Measurements from ENCODE around the gene CCDC186. TPM values are rescaled to one million over a fixed set of nuclear protein-coding genes. Genes with fewer than 3 reads are reported as not detected.

Gene CCDC186
- total and polyA plus RNA-seq, 2 of the 4 experiments (the other 2 are of a cell fraction), result 3.0 to 6.1 TPM

DNA sequence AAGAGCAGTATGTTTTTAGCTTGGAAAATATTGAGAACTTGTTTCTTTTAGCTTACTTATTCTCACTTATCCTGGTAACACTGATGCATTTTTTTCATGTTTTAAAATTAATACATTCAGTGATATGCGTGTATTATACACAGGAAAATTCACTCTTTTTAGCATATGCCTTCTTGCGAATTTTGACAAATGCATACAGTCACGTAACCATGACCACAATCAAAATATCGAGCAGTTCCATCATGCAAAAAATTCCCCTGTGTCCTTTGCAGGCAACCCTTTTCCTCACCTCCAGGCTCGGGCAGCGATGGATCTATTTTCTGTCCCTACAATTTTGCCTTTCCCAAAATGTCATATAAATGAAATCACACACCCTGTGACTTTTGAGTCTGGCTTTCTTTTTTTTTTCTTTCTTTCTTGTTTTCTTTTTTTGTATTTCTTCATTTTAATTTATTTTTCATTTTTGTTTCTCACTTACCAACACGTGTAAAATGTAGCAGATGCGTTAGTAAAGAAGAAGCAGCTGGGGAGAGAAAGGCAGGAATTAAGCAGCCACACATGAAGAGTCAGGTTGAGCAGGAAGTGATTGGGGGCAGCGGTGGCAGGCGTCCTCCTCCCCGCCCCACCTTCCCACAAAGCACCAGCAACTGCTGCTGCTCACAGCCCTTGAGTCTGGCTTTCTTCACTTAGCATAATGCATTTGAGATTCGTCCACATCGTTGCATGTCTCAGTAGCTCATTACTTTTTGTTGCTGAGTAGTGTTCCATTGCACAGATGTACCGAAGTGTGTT, 100.4 kb downstream of the CCDC186 start:
- no TSS peak for BruUV-seq (replicated peaks)

More for the DNA sequence above, 100.4 kb downstream of the CCDC186 start:
- H3K9ac ChIP-seq (ENCODE audit: low read depth, low read length), result no peak overlapping the region
- no peak overlapping the region for H2AFZ ChIP-seq (replicated peaks; ENCODE audit: low read length, poor library complexity)
- no peak overlapping the region for H3K4ac ChIP-seq (ENCODE audit: low read depth, low read length)
- H3K14ac ChIP-seq (replicated peaks; ENCODE audit: low read depth, low read length), result no peak overlapping the region
- H3K4me2 ChIP-seq (ENCODE audit: low read depth, low read length), result no peak overlapping the region
- no peak overlapping the region for H3K23ac ChIP-seq (ENCODE audit: low read depth, low read length)
- POLR2A ChIA-PET (ENCODE audit: unreplicated experiment), result no interaction called here
- no peak overlapping the region for H2AK5ac ChIP-seq (ENCODE audit: low read depth, low read length)
- H3K4me1 ChIP-seq (ENCODE audit: control insufficient read depth, insufficient read depth, low read length), result no peaks in the 10 kb centered on the region
- DNase-seq, result no peak
- no peak overlapping the region for H3K56ac ChIP-seq (ENCODE audit: extremely low read depth, insufficient read depth, low read length)
- no peaks in the 10 kb centered on the region for H3K79me1 ChIP-seq (ENCODE audit: low read depth in 1 of 2, low read length in 2 of 2)
- ATAC-seq (ENCODE audit: low read depth), result no peak
- H4K91ac ChIP-seq (ENCODE audit: insufficient read depth, low read depth, low read length), result no peak overlapping the region
- 74% methylated on average over 3 of the region's 14 CpGs; no CpG with 5 or more reads in 1 of the 2 experiments for whole genome bisulfite sequencing, 2 experiments (ENCODE audit: extremely low coverage in 2 of 2, insufficient read length in 1 of 2)
- no peaks in the 10 kb centered on the region for H3K36me3 ChIP-seq (ENCODE audit: control insufficient read depth, insufficient read depth, low read length)
- no peak overlapping the region for H3K18ac ChIP-seq (ENCODE audit: low read depth, low read length)
- TF ChIP-seq FOS (IDR thresholded peaks at IDR 0.05; ENCODE audit: low read depth, low read length), result no peak
- TF ChIP-seq MAFK (IDR thresholded peaks at IDR 0.05; ENCODE audit: low read depth, low read length), result no peak
- no peak for TF ChIP-seq BHLHE40 (IDR thresholded peaks at IDR 0.05; ENCODE audit: low read depth, low read length)
- no peak for TF ChIP-seq RFX5 (IDR thresholded peaks at IDR 0.05; ENCODE audit: low read depth, low read length)
- TF ChIP-seq, protein P1, sequence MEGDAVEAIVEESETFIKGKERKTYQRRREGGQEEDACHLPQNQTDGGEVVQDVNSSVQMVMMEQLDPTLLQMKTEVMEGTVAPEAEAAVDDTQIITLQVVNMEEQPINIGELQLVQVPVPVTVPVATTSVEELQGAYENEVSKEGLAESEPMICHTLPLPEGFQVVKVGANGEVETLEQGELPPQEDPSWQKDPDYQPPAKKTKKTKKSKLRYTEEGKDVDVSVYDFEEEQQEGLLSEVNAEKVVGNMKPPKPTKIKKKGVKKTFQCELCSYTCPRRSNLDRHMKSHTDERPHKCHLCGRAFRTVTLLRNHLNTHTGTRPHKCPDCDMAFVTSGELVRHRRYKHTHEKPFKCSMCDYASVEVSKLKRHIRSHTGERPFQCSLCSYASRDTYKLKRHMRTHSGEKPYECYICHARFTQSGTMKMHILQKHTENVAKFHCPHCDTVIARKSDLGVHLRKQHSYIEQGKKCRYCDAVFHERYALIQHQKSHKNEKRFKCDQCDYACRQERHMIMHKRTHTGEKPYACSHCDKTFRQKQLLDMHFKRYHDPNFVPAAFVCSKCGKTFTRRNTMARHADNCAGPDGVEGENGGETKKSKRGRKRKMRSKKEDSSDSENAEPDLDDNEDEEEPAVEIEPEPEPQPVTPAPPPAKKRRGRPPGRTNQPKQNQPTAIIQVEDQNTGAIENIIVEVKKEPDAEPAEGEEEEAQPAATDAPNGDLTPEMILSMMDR (conservative IDR thresholded peaks at IDR 0.05; ENCODE audit: low read depth, low read length), result no peak
- TF ChIP-seq MAZ (IDR thresholded peaks at IDR 0.05; ENCODE audit: borderline replicate concordance, low read depth, low read length), result no peak
- no peak for TF ChIP-seq MXI1 (IDR thresholded peaks at IDR 0.05; ENCODE audit: borderline replicate concordance, low read depth, low read length)
- TF ChIP-seq POLR2A (IDR thresholded peaks at IDR 0.05; ENCODE audit: low read depth, low read length), result no peak
- TF ChIP-seq NFE2L2 (IDR thresholded peaks at IDR 0.05; ENCODE audit: low read depth, low read length), result no peak
- H2BK120ac ChIP-seq (ENCODE audit: low read depth, low read length), result no peak overlapping the region
- H2BK5ac ChIP-seq (ENCODE audit: low read depth, low read length, poor library complexity, severe bottlenecking), result no peak overlapping the region
- H4K20me1 ChIP-seq (ENCODE audit: insufficient read depth, low read length), result no peaks in the 10 kb centered on the region
- H4K8ac ChIP-seq (ENCODE audit: low read depth in 2 of 2, low read length in 2 of 2), result no peak overlapping the region
- no peak overlapping the region for H3K4me3 ChIP-seq (ENCODE audit: insufficient read depth, low read depth, low read length)
- intact Hi-C loops (cut with micrococcal nuclease) (no loop called here), in situ Hi-C loops (cut with MboI; ENCODE audit: low sequenced_read_pairs) (no loop called here), dilution Hi-C loops (cut with HindIII; ENCODE audit: low sequenced_read_pairs, unreplicated experiment) (no loop called here)
- H4K5ac ChIP-seq (ENCODE audit: low read depth, low read length), result no peak overlapping the region
- no peaks in the 10 kb centered on the region for H3K9me1 ChIP-seq (ENCODE audit: insufficient read depth, low read length)
- no peak overlapping the region for H2BK20ac ChIP-seq (ENCODE audit: low read depth, low read length)
- no peak overlapping the region for H2BK15ac ChIP-seq (ENCODE audit: low read depth, low read length)
- H2AK9ac ChIP-seq (replicated peaks; ENCODE audit: low read depth, low read length, poor library complexity), result no peak overlapping the region
- no peaks in the 10 kb centered on the region for H3K9me3 ChIP-seq (ENCODE audit: control insufficient read depth, insufficient read depth, low read length)
- H3K27ac ChIP-seq (ENCODE audit: insufficient read depth, low read length), result no peak overlapping the region
- peaks cover 6% of the 10 kb centered on the region for H3K27me3 ChIP-seq (ENCODE audit: control insufficient read depth, insufficient read depth, low read length)
- CTCF ChIA-PET, result no interaction called here
